UCSD-AML1 (cell line): Measurements from ENCODE around the gene PRUNE2.

Experiments used
- DNase-seq: peaks from one replicate; lab custom pipeline; 2025; ENCODE audit not compliant: unreplicated experiment; lab: John Stamatoyannopoulos, UW

The PRUNE2 gene

DNA sequence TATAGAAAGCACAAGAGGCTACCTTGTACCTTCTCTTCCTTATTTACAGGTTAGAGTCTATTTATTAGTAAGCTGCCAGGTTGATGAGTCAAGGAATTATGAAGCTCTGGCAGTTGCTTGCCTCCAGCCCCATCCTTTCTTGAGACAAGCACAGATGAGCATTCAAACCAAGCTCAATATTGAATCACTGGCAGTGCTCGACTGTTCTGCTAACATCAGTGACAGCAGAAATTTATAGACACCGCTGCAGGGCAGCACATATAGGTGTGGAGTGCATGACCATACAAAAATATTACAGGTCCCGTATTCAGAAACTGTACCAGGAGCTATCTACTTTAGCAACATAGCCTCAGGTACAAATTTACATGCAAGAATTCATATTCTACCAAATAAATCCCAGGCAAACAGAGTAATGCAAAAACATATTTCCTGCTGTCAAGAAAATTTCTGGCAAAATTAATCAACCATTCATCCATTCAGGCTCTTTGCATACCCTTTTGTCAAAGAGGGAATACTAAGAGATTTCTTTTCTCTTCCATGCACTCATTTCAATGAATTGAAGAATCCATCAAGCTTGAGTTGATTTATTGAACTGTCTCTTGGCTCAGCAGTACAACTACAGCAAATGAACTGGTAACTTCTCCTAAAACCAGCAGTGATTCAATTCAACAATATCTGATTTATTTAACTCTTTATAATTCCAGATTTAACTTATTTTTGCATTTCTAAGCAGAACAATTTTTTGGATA is 168.6 kb downstream of the PRUNE2 start:
- no peak for DNase-seq

DNA sequence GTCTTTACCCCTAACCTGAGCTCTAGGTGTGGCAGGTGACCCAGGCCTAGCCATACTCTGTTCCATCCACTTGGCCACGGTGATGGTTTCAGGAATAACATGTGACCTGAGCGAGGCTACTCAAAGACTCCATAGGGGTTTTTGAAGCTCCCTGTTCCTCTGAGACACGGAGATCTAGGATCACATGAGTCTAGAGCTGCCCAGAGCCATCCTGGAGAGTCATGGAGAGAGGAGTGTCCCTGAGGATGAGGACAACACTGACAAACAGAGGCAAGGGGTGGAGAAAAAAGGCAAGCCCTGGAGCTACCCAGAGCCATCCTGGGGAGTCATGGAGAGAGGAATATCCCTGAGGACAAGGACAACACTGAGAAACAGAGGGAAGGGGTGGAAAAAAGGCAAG is 171.2 kb downstream of the PRUNE2 start:
- DNase-seq = no peak

DNA sequence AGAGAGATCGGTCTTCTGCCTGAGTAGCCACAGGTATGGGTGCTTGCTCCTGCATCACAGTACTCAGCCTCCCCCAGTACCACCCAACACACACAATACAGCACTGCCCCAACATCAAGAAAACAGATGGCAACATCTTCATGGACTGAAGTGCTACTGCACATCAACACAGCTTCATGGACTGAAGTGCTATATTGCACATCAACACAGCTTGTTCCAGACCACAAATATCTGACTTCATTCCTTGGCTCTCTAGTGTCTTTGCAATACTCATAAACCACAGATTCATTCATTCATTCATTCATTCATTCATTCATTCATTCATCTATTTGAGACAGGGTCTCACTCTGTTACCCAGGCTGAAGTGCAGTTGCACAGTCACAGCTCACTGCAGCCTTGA is 172.8 kb downstream of the PRUNE2 start:
- DNase-seq = no peak

DNA sequence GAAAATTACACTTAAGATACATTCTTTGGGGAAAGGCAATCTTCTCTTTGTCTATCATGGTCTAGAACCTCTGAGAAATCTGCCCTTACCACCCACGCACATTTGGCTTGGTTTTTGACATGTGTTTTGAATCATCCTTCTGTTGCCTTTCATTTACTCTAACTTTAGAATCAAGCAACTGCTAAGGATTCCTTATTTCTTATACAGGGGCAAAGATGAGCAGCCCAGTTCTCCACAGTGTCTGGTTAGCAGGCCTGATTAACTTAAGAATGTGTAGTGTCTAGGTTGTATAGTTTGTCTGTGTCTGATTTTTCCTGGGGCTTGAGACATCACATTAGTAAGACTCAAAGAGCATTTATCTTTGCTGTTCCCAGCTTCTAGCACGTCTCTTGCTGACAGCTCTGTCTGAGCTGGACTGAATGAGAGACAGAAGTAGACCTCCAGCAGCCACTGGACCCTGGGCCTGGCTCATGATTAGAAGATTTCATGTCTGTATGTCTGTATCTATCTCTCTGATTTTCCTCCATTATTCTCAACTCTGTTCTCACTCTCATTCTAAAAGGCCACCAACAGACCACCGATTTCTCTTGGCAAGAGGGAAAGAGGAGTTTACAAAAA is 173.5 kb downstream of the PRUNE2 start:
- no peak for DNase-seq

DNA sequence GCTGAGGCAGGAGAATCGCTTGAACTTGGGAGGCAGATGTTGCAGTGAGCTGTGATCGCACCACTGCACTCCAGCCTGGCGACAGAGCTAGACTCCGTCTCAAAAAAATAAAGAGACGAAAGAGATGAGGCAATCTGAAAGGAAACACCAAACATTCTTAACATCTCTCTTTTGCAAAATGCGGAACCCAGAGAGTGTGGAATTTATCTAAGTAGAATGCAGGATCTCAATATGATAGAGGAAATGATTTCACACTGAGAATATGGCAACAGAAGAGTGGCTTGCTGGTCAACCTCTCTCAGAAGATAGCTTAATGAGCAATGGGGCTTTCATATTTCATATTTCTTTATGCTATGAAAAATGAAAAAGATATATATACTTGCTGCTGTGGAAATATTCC is 175.1 kb downstream of the PRUNE2 start:
- no peak for DNase-seq

DNA sequence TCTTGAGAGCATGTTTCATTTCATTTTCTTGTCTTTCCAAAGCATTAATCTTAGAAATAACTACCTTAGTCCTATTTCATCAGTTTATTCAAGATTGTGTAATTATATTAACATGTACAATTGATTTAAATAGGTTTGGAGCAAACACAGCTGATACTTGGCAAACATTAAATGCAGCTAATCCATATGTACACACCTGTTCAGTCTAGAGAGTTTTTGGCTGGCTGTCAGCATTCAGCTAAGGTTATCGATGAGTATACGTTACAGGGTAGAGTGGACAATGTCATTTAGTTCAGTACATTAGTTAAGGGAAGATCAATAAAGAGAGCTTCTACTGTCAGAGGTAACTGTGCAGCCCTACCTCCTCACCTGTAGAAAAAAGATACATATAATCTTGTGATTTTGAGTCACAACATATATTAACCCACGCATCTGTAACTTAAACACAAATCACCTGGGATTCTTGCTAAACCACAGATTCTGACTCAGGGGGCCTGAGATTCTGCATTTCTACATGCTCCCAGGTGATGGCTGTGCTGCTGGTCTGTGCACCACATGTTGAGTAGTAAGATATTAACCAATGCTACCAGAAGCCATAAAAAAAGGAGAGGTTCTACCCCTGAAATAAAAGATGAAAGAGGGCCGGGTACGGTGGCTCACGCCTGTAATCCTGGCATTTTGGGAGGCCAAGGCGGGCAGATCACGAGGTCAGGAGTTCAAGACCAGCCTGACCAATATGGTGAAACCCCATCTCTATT is 175.8 kb downstream of the PRUNE2 start:
- no peak for DNase-seq

DNA sequence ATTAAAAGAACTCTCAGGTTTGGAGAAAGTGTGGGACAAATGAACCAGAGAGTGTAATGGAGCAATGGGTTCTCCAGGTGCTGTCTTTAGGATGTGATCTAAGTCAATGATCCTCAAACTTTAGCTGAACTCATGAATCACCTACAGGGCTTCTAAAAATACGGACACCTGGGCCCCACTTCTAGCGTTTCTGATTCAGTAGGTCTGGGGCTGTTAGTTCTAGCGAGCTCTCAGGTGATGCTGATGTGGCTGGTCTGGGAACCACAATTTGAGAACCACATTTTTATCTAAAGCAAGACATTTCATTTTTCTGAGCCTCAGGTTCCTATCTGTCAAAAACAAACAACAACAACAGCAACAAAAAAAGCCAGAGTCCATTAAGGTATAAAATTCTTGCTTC is 176.8 kb downstream of the PRUNE2 start:
- DNase-seq = no peak

DNA sequence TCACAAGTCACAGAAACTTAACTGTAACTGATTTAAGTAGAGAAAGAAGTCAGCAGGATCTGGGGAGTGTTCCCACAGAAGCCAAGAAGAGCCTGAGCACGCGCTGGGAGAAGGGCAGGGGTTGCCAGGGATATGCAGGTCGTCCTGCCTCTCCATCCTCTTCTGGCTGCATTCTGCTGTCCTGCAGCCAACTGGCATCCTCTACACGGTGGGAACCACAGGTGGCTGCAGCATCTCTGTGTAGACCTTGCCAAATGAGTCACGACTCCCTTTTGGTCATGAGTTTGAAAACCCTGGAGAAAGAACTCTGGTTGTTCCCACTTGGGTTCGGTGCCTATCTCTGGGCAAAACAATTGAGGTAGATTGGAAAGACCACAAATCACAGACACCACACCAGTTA is 180.0 kb downstream of the PRUNE2 start:
- no peak for DNase-seq

DNA sequence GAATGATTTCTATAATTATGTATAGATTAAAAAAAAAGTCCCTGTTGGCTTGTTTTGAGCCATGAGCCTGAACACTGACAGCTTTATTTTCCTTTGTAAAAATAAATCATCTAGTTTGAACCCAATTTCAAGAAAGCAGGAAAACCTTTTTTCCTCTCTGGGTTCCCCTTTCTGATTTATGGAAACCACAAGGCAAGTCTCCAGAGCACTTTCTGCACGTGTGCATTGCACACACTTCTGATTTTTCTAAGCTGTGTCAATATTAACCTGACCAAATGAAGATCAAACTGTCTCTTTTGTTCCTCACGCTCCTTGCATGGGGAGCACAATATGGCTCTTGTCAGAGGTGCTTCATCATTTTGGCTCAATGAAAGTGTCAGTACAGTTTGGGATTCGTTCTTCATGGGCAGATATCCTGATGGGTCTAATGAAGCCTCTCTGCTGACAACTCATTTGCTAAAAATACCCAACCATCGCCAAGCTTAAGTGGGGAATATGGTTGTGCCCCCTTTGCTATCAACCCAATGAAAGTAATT is 180.8 kb downstream of the PRUNE2 start:
- no peak for DNase-seq

DNA sequence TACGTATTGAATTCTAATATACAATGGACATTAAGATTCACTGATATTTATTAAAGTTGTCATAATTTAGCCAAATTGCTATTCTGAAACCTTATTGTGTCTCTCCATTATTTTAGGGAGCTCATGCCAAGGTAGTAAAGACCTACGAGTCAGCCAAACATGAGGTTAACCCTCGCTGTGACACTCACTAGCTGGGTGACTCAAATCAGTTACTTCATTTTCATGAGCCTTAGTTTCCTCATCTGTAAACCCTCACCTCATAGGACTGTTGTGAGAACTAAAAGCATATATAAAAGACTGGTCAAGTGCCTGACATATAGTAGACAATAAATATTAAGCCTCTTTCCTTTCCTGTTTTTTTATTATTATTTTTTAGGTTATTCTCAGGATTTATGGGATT is 185.7 kb downstream of the PRUNE2 start:
- DNase-seq = no peak

DNA sequence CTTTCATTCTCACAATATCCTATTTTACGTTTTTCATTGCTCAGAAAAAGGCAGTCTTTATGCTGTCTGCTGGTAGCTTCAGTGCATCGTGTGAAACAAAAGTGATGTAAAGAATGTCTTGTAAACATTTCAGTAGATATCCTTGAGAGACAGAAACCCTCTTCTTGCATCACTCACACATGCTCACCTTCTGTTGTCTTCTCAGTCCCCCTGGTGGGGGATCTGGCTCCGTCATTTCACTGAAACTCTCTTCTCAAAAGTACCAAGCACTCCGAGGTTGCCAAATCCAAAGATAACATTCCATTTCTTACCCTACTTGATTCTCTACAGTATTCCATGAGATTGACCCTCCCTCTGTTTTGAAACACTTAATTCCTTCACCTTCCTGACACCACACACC is 187.7 kb downstream of the PRUNE2 start:
- no peak for DNase-seq

DNA sequence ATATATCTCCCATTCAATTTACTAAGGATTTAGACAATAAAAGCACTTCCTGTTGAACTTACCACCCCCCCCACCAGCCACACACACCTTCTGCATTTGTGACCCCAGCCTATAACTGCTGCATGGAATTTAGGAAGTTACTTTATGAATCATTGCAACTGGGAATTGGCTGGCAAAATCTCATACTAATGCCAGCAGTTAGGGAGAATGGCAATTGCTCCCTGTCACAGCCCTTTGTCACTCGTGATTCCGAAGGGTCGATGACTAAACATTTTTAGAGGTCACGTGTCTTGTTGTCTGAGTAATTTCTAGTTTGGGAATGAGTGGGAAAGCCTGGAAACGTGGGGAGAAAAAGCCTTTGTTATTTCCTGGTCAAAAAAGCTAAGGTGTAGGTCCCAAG is 188.3 kb downstream of the PRUNE2 start:
- DNase-seq = no peak

DNA sequence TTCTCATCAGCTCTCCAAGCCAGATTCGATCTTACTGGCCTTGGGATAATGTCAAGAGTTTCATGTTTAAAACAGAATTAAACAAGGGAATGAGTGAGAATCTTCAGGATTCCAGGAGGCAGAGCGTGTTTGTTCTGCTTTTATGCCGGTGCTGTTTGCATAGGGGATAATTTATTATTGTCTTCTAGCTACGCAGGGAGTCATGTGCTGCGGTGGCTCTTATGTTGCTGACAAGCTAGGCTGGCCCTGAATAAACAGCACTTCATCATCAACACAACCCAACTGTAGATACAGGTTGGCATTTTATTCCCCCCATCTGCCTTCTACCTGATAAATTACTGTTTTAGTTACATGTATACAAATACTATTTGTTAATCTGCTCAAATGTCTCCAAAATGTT is 188.7 kb downstream of the PRUNE2 start:
- no peak for DNase-seq

DNA sequence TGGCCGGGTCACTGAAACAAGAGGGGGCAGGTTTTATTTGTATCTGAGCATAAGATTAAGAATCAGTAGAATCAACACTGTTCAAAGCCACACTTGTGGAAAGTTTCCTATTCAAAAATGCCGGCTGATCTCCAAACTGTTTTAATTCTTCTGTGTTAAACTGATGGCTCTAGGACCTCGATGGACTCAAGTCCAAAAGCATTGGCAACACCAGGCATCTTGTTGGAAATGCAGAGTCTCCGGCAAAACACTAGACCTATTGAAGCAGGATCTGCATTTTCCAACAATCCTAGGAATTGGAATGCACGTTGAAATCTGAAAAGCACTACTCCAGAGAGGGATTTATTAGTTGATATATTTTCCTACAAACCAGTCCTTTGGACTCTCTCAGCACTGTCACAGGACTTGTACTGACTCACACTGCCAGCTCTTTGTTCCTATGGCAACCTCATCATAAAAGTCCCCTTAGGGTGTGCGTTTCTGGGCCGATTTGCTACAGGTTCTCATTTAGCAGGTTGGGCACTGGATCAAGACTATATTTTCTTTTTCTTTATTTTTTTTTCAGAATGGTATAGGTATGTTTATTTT is 189.7 kb downstream of the PRUNE2 start:
- no peak for DNase-seq

DNA sequence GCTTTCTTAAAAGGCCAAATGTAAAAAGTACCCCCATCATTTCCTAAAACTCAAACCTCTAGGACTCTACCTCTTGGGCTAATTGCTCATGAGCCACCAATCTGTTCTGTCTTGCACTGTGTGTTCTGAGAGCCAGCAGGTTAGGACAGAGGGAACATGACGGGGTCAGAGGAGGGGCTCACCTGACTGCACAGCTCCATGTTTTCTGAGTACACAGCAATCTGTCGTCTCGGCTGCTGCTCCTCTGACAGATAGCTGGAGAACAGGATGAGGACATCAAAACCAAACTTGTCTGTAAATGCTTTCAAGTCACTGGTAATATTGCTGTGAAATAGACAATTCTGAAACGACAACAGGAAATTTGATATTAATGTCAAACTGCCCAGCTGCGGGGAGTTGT is 192.5 kb downstream of the PRUNE2 start:
- DNase-seq = no peak

DNA sequence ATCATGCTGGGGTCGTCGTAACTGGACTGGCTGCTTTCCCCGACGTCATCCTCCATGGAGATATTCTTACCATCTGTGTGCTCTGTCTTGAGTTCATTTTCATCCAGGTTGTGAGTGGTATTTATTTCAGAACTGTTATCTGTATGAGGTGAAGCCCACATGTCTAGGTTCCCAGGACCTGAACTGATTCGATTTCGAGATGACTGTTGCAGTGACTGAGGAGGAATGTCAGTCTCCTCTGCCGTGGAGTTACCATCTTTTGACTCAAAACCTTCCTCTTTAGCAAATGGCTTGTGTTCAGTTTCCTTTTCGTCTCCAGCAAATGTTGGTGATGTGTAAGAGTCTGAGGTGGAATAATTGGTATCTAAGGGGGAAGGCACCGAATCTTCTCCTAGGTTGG is 196.9 kb downstream of the PRUNE2 start:
- no peak for DNase-seq

DNA sequence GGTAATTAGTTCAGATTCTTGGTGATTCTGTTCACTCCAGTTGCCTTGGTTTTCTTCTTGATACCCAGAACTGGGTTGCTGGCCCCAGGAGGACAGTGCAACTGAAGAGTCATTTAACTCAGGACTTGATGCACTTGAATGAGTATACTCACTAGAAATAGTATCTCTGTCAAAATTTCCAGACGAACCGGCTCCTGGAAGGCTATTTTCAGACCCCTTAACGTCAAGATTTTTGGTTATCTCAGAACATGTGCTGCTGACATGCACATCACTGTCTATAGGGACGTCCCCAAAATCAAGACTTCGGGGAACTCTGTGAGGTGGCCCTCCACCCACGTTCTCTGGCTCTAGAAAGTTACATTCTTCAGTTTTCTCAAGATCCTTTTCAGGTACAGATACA is 198.4 kb downstream of the PRUNE2 start:
- DNase-seq = no peak

DNA sequence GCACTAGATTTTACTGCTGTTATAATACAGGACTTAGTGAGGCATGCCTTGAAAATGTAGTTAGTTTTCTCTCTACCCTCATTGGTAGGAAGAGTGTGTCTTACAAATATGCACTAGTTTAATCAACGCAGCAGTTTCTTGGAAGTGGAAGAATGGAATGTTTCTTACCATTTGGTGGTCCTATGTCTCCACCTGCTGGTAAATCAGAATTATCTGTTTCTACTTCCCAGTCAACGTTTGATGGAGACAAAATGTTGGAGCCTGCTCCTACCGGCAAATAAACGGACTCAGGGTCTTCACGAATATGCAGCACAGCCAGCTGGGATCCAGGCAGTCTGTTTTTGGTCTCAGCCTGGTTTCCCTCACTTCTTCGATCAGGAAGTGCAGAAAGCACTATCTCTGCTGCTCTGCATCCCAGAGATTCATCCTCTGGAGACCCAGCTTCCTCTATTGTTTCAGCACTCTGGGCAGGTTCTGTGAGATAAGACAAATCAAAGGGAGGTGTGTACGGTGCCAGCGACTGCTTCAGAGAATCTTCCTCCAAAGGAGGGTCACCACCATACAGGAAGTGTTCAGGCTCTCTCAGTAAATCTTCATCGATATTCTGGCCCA is 201.2 kb downstream of the PRUNE2 start:
- DNase-seq = peak; percentile 30

DNA sequence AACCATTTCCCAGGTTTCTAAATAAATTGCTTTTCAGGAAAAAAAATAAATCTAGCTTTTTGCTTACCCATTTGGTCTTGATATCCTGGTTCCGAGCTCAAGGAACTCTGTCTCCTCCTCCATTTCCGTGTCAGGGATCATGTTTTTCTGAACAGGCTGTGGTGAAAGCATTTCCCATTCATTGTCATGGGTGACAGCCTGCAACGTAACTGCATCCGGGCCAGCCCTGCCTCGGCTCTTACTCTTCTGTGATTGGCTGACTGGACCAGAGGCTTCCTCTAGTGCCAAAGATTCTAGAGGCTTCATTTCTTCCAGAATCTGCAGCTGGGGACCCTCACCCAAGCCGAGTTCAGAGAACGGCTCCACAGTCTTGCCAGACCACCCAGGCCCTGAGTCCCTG is 202.6 kb downstream of the PRUNE2 start:
- peak; percentile 27 for DNase-seq

DNA sequence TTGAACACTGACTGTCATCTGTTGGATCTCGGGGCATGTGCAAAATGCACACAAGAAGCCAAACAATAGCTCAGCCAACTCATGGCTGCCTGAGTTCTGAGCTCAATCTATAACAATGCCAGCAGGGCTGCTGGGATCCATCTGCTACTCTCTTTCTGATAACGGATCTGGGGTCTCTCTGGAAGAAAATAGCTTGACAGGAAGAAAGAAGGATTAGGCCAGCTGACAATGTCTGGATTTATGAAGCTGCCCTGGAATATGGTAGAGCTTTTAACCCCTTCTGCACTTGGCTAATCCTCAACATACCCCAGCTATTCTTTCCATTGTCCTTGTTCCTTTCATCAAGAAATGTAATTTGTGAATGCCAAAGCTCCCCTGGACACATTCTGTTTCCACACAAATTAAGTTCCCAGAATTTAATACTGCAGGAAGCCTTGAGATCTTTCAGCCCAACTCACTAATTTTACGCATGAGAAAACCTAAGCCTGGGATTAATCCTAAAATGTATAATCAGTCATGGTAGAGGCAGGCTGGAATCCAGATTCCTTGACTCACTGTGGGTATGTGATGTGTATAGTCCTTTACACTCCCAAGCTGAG is 204.4 kb downstream of the PRUNE2 start:
- no peak for DNase-seq

DNA sequence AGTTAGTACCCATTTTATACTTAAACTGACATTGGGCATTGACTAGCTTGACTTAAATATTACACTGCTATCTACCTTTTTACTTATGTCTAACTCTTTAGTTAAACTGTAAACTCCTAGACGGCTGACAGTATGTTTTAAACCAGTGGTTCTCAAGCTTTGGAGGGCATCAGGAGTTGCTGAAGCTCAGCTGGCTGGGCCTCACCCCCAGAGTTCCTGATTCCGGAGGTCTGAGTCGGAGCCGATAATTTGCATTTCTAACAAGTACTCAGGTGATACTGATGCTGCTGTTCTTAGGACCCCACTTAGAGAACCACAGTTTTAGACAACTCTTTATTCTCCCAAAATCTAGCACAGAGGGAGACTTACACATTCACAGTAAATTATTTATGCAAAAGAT is 205.0 kb downstream of the PRUNE2 start:
- DNase-seq = no peak
